ENCODE measurements around the gene C20orf204. TPM values are rescaled to one million over a fixed set of nuclear protein-coding genes. Genes with fewer than 3 reads are reported as not detected.
A peak's percentile ranks its signal among the peaks of the same experiment; 100 is the strongest.

C20orf204 gene
- total and polyA plus RNA-seq, 9 of the 15 experiments (the other 6 are each of a cell fraction or from before 2014, with no cell fraction given) = 0.11 to 1.1 (median 0.36) TPM; not detected in 2

GRCh38 chr20:64050261-64051032, 14.5 kb downstream of the C20orf204 start (continued):
- TF ChIP-seq ZNF592 (IDR thresholded peaks at IDR 0.05) (peak; percentile 62; the same call in 1 of the 2 replicates), MAZ (CRISPR knock-in tag; conservative IDR thresholded peaks at IDR 0.05 in 1 of 2, IDR thresholded peaks at IDR 0.05 in 1 of 2) (no peak; a peak in 3 of 4 replicates), BACH1 (tag; IDR thresholded peaks at IDR 0.05) (no peak), REST (IDR thresholded peaks at IDR 0.05; ENCODE audit: borderline replicate concordance) (0 out of 2 replicates have a peak, but pooled peaks have one; percentile 5), REST (CRISPR knock-in tag; IDR thresholded peaks at IDR 0.05; ENCODE audit: low read depth) (no peak), SIN3B (IDR thresholded peaks at IDR 0.05; ENCODE audit: low read depth) (no peak), NR2C1 (IDR thresholded peaks at IDR 0.05) (peak; percentile 55), NR2C1 (tag; IDR thresholded peaks at IDR 0.05) (peak; percentile 42; the same call in 1 of the 2 replicates), ATF1 (CRISPR knock-in tag; IDR thresholded peaks at IDR 0.05) (no peak), ATF1 (tag; IDR thresholded peaks at IDR 0.05) (0 out of 2 replicates have a peak, but pooled peaks have one; percentile 18), HDAC3 (IDR thresholded peaks at IDR 0.05; ENCODE audit: borderline replicate concordance, partially characterized antibody) (no peak), TAL1 (IDR thresholded peaks at IDR 0.05) (no peak), SMARCA4 (IDR thresholded peaks at IDR 0.05) (0 out of 2 replicates have a peak, but pooled peaks have one; percentile 16), NFRKB (IDR thresholded peaks at IDR 0.05; ENCODE audit: low read depth) (0 out of 2 replicates have a peak, but pooled peaks have one; percentile 19), SRF (CRISPR knock-in tag; IDR thresholded peaks at IDR 0.05) (peak in 1 of 2 experiments; percentile 45; a peak in 1 of 4 replicates), KAT7 (CRISPR knock-in tag; IDR thresholded peaks at IDR 0.05; ENCODE audit: borderline replicate concordance) (no peak)
